CMK (cell line): ENCODE data around the gene GCHFR.

Source experiments
- DNase-seq: peaks from one replicate; pipeline ENCODE4 v3.0.0-alpha.2; 2010; ENCODE audit warnings: low read depth

Gene GCHFR

GRCh38 chr15:40776537-40777141 is 12.8 kb downstream of the GCHFR start:
- DNase-seq = no peak

DNA sequence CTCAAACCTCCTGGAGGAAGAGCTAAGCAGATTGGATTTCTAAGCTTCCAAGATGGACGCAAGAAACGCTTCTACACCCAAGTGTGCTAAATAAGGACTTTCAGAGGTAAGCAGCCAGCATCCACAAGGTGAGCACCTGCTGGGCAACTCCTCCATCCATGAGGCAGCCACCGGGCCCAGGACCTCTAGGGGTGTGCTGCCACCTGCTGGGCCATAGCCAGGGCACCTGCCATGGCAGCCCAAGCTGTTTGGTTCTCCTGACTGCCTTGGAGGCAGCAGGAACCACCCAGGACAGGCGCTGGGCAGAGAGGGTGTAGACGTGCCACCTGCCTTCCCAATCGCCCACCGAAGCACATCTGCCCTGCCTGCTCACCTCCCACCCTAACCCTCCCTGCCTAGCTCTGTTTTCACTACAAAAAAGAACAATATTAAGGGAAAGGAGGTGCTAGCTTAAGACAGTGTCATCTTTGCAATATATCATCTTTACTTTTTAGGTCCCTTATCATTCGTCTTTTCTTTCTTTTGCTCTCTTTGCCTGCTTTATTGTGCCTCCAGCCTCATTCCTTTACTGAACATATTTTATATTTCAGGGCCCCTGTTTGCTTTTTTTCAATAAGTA is 18.9 kb downstream of the GCHFR start:
- no peak for DNase-seq

- DNase-seq = no peak
Measured at GRCh38 chr15:40785164-40785563, 21.3 kb downstream of the GCHFR start.

DNA sequence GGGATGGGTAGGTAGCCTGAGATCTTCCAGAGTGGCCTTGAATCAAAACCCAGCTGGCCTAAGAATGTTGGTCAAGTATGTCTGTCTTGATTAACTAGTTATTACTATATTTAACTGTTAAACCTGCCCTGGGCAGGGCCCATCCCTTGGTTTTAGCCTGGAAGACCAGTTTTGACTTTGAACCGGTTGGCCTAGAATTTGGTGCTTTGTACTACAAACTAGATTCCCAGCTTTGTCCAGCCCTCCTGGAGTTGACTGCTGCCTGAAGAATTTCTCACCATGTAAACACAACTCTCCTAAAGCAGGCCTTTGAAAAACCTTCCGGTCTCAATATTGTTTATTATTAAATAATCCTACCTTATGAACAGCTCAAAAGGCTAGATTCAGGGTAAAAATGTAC is 21.9 kb downstream of the GCHFR start:
- DNase-seq = no peak

- no peak for DNase-seq
Measured at GRCh38 chr15:40787344-40787841, 23.5 kb downstream of the GCHFR start.

GRCh38 chr15:40787991-40788390 is 24.1 kb downstream of the GCHFR start:
- no peak for DNase-seq

DNA sequence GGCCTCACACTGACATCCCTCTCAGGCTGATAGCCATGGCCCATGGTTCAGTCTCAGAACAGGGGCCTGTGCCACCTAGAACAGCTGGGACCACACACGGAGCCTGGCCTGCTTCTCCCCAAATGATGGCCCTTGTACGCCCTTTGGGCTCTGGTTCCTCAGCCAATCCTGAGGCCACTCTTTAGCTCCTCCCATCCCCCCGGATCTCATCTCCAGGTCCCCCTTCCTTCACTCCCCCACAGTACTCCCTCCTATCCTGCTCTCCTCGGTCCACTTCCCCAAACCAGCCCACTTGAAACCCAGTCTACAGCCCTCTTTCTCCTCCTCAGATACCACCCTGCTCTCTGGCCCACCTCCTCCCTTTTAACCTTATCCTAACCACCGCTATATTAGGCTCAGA is 25.3 kb downstream of the GCHFR start:
- no peak for DNase-seq

- DNase-seq = no peak
Measured at GRCh38 chr15:40789999-40790398, 26.1 kb downstream of the GCHFR start.

- DNase-seq = no peak
Measured at GRCh38 chr15:40790718-40791117, 26.9 kb downstream of the GCHFR start.

GRCh38 chr15:40792394-40792793 is 28.5 kb downstream of the GCHFR start:
- no peak for DNase-seq

- no peak for DNase-seq
Measured at GRCh38 chr15:40793216-40793989, 29.5 kb downstream of the GCHFR start.

GRCh38 chr15:40796041-40796440 is 32.2 kb downstream of the GCHFR start:
- no peak for DNase-seq

- DNase-seq = no peak
Measured at GRCh38 chr15:40796512-40796911, 32.6 kb downstream of the GCHFR start.

DNA sequence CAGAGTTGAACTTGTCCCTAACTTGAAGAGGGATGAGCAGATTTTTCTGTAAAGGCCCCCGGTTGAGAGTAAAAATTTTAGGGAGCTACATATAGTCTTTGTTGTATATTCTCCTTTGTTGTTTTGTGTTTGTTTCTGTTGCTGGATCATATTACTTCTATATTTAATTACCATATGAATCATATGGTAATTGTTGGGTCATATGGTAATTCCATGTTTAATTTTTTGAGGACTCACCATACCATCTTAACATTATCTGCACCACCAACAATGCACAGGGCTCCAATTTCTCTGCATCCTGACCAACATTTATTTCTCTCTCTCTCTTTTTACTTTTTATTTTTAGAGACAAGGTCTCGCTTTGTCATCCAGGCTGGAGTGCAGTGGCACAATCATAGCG is 35.7 kb downstream of the GCHFR start:
- no peak for DNase-seq

- DNase-seq = no peak
Measured at GRCh38 chr15:40803076-40803475, 39.2 kb downstream of the GCHFR start.

DNA sequence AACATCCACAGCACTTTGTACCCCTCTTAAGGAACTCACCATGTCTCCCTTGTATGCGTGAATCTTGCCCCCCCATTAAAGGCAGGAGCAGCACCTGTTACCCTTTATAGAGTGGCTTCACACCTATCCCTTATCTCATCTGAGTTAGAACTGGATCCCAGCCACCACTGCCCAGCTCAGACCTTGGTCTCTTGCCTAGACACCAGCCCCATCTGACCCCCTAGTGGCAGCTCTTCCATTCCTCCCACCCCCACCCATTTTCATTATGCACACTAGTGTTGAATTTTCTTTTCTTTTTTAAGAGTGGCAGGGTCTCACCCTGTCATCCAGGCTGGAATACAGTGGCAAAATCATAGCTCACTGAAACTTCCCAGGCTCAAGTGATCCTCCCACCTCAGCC is 39.8 kb downstream of the GCHFR start:
- no peak for DNase-seq

DNA sequence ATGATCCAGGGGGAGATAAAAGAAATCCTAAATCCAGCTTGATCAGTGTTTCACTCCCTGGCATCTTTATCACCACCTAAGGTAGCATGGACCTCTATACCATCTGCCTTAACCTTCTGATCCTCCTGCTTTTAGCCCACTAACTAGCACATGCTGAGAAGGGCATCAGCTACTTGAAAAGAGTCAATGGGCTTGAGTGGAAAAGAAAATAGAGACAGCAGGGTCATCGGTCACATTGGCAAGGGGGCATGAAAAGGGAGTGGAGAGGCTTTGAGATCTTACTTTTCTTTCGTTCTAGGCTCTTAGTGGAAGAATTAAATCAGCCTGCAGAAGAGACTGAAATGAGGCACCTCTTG is 42.8 kb downstream of the GCHFR start:
- no peak for DNase-seq

DNA sequence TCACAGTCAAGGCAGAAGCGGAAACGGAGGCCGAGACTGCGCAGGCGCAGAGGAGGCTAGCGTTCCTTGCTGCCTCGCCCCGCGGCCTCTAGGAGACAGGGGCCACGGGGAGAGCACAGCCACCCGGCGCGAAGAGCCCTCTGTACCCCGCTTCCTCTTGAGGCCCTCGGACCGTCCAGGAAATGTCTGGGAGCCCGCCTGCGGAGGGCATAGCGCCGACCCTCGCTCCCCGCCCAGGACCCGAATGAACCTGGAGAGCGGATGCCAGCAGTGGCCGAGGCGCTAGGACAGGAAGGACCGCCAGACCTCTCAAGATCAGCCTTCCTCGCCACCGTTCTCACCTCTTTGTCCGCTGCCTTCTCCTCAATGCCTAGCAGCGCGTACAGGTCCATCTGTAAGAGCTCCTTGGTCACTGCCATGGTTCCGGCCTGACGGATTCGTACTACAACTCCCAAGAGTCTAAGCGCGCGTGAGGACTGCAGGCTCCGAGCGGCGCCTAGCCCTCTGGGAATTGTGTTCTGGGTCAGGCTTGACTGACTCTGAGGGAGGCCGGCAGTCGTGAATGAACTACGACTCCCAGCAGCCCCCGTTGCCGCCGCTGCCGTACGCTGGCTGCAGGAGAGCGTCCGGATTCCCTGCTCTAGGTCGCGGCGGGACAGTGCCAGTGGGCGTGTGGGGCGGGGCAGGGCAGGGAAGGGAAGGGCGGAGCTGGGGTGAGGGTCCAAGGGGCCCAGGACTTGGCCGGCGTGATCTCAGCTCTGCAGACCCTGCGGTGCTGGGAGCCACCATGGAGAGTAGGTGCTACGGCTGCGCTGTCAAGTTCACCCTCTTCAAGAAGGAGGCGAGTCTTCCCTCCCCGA is 43.4 kb downstream of the GCHFR start, which contains the start of the genes DNAJC17 and ZFYVE19:
Gene DNAJC17, minus strand, starts transcription at position 446 of the 860 bp plus-strand sequence. Its CDS starts 27 bp downstream, at position 419.
Gene ZFYVE19, plus strand, starts transcription at position 62 of the 860 bp plus-strand sequence. Its CDS starts 501 bp downstream, at position 563.
- peak; percentile 89 for DNase-seq

DNA sequence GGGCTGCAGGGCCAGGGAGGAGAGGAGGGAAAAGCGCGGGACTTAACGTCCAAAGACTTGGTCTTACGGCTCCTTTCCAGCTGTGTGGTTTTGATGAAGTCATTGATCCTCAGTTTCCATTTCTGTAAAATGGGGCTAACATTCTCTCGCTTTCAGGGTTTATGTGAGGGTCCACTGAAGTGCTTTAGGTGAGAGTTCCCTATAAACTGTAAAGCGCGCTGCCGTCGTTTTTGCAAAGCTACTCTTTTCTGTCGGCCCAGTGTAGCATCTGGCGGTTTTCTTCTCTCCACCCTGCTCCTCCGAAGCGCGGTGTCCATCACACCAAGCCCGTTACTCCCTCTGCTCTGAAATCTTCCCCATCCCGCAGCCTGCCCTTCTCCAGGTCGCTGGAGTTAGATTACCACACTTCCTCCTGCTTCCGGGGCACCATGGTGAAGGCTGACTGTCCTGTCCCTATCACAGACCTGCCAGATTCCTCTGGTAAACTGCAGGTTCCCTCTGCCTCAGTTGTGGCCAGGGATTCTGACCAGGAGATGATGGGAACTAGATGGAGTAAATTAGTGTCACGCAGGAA is 44.1 kb downstream of the GCHFR start:
- DNase-seq = no peak

DNA sequence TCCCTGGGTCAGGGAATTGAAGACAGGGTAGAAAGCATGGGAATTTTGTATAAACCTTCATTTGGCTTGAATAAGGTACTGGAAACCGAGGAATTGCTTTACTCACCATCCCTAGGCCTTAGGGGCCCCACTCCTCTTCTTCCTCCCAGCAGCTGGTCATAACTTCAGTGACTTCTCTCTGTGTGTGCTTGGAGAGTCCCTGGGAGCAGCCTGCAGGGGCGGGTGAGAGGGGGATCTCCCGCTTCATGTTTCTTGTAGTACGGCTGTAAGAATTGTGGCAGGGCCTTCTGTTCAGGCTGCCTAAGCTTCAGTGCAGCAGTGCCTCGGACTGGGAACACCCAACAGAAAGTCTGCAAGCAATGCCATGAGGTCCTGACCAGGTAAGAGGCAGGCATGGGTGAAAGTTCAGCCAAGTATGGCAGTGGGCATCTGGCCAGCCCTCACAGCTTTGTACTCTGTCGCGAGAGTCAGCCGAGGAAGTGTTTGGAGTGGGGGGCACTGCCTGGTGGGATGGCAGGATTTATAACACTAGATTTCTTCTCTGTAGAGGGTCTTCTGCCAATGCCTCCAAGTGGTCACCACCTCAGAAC is 45.1 kb downstream of the GCHFR start:
- DNase-seq = no peak

GRCh38 chr15:40812721-40813425 is 49.0 kb downstream of the GCHFR start:
- no peak for DNase-seq
